Lower lobe of right lung (tissue), 2 donors: ENCODE measurements around the gene RASAL3. TPM values are rescaled to one million over a fixed set of nuclear protein-coding genes. Genes with fewer than 3 reads are reported as not detected.
A peak's percentile ranks its signal among the peaks of the same experiment; 100 is the strongest.

Experiments used
- ATAC-seq, 2 donors: fragments of 200-7000 bp; cut with Tn5 transposase; one replicate each; pipeline ENCODE4 v1.9.1; 2020 to 2022; ENCODE audit warnings: mild to moderate bottlenecking in 2 of 2, moderate library complexity in 2 of 2
- DNase-seq: peaks from one replicate; pipeline ENCODE4 v3.0.0-alpha.2; 2020
- H3K27ac ChIP-seq: fragments of 200-600 bp; one replicate; pipeline ENCODE4 v1.8.0; 2022
- H3K27me3 ChIP-seq: fragments of 200-600 bp; one replicate; pipeline ENCODE4 v1.8.0; 2022; ENCODE audit warnings: low read depth
- H3K36me3 ChIP-seq: fragments of 200-600 bp; one replicate; pipeline ENCODE4 v1.8.0; 2022; ENCODE audit warnings: mild to moderate bottlenecking
- H3K4me1 ChIP-seq: fragments of 200-600 bp; one replicate; pipeline ENCODE4 v1.8.0; 2022
- H3K4me3 ChIP-seq: fragments of 200-600 bp; one replicate; pipeline ENCODE4 v1.8.0; 2022; ENCODE audit warnings: mild to moderate bottlenecking
- H3K9me3 ChIP-seq: fragments of 200-600 bp; one replicate; pipeline ENCODE4 v1.8.0; 2022
- intact Hi-C: fragments of 100-400 bp; cut with DNase I; formaldehyde crosslinking; loops from one replicate; pipeline ENCODE4 v1.11.0; 2022
- total RNA-seq: library from RNA; stranded (reverse); fragmentation: NEBNext Ultra II Directional; extraction: Animal tissue kit (Norgen Biotek cat#: 25700); gene quantifications from one replicate; pipeline ENCODE4 v1.2.1, GENCODE V29; 2021
- TF ChIP-seq, protein P1 (sequence below): fragments of 200-600 bp; IDR thresholded peaks from one replicate; pipeline ENCODE4 v1.8.0; 2022; ENCODE audit warnings: antibody characterized with exemption, mild to moderate bottlenecking
- donor health status: DM: no; HTN: yes; CAD: no; lungs with severe emphysema.

Gene RASAL3
- total RNA-seq, 1 donor from 2014 or later = 15.0 TPM

DNA sequence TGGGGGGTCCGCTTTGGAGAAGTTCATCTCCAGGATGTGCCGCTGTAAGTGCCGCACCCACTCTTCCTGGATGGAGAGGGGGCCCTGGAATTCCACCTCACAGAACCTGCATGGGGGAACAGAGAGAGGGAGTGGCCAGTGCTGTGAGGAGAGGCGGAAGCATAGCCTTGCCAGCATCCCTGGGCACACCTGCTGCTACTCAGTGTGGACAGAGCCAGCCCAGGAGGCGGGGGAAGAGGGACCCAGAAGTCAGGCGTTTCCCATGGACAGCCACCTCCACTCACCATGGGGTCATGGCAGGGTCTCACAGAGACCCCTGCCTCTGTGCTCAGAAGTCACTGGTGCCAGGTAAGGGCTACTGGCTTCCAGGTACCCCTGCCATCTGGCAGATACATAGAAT is 41.2 kb downstream of the RASAL3 start:
- Histone ChIP-seq H3K9me3 (no peaks in the 10 kb centered on the region), H3K4me1 (peaks cover 16% of the 10 kb centered on the region), H3K36me3 (peaks cover 56% of the 10 kb centered on the region), H3K27me3 (no peaks in the 10 kb centered on the region), H3K4me3 (no peak overlapping the region), H3K27ac (no peak overlapping the region)
- DNase-seq (no peak), ATAC-seq (no peak)
- TF ChIP-seq, protein P1, sequence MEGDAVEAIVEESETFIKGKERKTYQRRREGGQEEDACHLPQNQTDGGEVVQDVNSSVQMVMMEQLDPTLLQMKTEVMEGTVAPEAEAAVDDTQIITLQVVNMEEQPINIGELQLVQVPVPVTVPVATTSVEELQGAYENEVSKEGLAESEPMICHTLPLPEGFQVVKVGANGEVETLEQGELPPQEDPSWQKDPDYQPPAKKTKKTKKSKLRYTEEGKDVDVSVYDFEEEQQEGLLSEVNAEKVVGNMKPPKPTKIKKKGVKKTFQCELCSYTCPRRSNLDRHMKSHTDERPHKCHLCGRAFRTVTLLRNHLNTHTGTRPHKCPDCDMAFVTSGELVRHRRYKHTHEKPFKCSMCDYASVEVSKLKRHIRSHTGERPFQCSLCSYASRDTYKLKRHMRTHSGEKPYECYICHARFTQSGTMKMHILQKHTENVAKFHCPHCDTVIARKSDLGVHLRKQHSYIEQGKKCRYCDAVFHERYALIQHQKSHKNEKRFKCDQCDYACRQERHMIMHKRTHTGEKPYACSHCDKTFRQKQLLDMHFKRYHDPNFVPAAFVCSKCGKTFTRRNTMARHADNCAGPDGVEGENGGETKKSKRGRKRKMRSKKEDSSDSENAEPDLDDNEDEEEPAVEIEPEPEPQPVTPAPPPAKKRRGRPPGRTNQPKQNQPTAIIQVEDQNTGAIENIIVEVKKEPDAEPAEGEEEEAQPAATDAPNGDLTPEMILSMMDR = no peak
- intact Hi-C loops = no loop called here

DNA sequence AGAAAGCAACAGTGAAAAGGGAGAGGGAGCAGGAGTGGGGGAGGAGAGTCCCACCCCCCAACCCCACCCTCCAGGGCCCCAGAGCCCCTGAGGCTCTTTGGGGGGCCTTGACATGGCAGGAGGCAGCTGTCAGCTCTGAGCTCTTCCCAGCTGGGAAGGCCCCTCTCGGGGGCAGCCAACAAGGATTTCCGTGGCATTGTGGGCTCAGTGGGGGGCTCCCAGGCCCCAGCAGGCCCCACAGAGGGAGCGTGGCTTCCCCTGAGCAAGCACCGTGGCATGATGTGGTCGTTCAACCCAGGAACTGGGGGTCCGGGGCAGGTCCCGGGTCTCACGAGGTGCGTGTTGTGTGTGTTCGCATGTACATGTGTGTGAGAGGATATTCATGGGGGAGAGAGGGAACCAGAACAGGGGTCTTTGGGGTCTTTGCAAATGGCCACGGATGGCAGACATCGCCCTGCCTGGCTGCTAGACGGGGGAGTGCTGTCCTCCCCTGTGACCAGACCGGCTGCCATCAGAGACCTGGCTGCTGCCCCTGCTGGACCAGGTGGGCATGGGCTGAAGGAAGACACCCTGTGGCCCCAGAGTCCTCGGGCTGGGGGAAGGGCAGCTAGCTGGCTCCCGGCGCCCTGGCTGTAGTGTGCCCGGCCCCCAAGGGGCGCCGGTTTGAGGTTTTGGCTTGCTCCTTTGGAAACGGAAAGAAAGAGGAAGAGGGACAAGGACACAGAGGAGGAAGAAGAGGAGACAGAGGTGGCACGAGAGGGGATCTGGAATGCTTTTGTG is 41.9 kb downstream of the RASAL3 start:
- H3K36me3 ChIP-seq = peaks cover 50% of the 10 kb centered on the region
- H3K4me1 ChIP-seq = peaks cover 22% of the 10 kb centered on the region
- TF ChIP-seq, protein P1 = no peak
- H3K4me3 ChIP-seq = no peak overlapping the region
- H3K27ac ChIP-seq = peak overlapping the region; percentile 65
- H3K9me3 ChIP-seq = no peaks in the 10 kb centered on the region
- DNase-seq (no peak), ATAC-seq (no peak)
- no peaks in the 10 kb centered on the region for H3K27me3 ChIP-seq
- intact Hi-C loops = no loop called here

DNA sequence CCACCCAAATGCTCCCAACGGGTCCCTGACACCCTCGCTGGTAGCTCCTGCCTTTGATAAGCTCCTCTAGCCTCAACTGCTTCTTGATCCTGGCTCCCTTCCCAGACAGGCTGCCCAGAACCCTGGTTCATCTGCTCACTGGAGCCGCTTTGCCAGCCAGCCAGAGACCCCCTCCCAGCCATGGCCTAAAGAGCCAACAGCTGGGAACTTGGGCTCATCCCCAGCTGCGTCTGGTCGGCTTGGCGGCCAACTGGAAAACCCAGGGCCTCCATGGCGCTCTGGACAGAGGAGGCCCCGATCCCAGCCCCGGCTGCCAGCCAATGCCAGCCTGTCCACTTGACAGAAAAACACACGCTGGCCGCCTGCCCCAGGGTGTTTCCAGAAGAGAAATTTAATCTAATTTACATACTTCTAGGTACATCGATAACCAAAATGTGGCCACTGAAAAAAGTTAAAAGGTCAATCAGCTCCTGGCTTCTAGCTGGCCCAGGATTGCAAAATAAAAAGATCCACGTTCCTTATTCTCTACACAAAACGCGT is 42.6 kb downstream of the RASAL3 start:
- DNase-seq = no peak
- ATAC-seq = no peak
- Histone ChIP-seq H3K27me3 (no peaks in the 10 kb centered on the region), H3K27ac (peak overlapping the region; percentile 65), H3K36me3 (peaks cover 44% of the 10 kb centered on the region), H3K9me3 (no peaks in the 10 kb centered on the region), H3K4me1 (peaks cover 29% of the 10 kb centered on the region), H3K4me3 (no peak overlapping the region)
- TF ChIP-seq, protein P1 = no peak
- intact Hi-C loops = no loop called here

DNA sequence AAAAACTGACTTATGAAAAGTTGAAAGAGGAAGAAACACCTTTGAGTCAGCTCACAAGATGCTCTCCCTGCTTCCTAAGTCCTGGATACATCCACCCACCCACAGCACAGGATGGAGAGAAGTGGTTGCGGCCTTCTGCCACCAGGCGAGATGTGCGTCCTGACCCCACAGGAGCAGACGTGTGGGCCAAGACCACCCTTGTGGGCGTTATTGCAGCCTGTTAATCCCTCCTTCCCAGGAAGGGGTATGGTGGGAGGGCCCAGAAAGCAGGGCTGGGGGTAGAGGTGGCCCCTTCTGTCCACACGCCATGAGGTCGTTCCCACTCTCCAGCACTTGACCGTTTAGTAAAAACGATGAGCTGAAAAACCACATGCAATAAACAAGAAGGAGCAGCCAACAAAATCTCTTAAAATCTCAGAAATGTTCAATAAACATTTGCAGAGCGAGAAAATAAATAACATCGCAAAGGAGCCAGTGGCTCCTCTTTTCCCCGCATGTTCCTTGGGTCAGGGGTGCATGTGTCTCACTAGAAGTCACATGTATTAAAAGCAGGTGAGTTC is 43.1 kb downstream of the RASAL3 start:
- peaks cover 34% of the 10 kb centered on the region for H3K4me1 ChIP-seq
- TF ChIP-seq, protein P1 = no peak
- peaks cover 44% of the 10 kb centered on the region for H3K36me3 ChIP-seq
- H3K4me3 ChIP-seq = no peak overlapping the region
- H3K9me3 ChIP-seq = no peaks in the 10 kb centered on the region
- no peaks in the 10 kb centered on the region for H3K27me3 ChIP-seq
- no peak for ATAC-seq
- H3K27ac ChIP-seq = peak overlapping the region; percentile 65
- intact Hi-C loops = no loop called here
- DNase-seq = no peak

DNA sequence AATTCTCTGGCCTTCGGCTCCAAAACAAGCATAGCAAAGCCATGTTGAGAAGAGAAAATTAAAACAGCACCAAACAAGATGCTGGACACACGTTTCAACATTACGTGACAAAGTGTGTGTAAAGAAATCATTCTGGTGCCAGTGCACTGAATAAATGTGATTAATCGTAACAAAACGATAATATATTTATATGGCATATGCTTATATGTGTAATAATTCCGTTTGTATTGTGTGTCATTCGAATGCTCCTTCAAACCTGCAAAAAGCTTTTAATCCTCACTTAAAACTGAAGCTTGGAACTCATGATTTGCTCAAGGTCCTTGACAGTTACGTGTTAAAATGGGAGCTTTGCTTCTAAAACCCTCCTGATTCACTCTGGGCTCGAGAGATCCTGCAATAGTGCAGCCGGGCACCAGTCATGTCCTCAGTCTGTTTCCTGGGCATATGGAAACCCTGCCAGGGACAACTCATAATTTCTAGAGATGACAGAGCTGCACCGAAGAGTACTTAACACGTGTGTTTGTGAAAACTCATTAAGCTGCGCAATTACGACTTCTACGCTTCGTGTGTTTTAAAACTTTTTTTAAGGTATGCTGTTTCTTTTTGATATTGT is 44.8 kb downstream of the RASAL3 start:
- H3K27ac ChIP-seq = peak overlapping the region; percentile 7
- ATAC-seq (no peak), DNase-seq (no peak)
- H3K9me3 ChIP-seq = no peaks in the 10 kb centered on the region
- peaks cover 44% of the 10 kb centered on the region for H3K4me1 ChIP-seq
- H3K36me3 ChIP-seq = peaks cover 40% of the 10 kb centered on the region
- peak overlapping the region; percentile 100 for H3K4me3 ChIP-seq
- TF ChIP-seq, protein P1 = no peak
- intact Hi-C loops = no loop called here
- H3K27me3 ChIP-seq = no peaks in the 10 kb centered on the region
